HL-60 (cell line): ENCODE measurements around the gene MAPK8IP2.

Experiments
- POLR2AphosphoS5 ChIP-seq: IDR thresholded peaks from 2 replicates; pipeline ENCODE4 v1.6.1; 2012; ENCODE audit warnings: low read depth
- SPI1 ChIP-seq: IDR thresholded peaks from 2 replicates; pipeline ENCODE4 v1.6.1; 2012; ENCODE audit warnings: low read depth, mild to moderate bottlenecking, borderline replicate concordance
- TF ChIP-seq, protein P1 (sequence below): IDR thresholded peaks from one replicate; pipeline ENCODE4 v1.5.1; 2011; ENCODE audit warnings: low read length, control low read depth, inconsistent platforms; ENCODE audit not compliant: insufficient read depth
- TF ChIP-seq, protein P2 (sequence below): IDR thresholded peaks from 2 replicates; pipeline ENCODE4 v1.6.1; 2012; ENCODE audit warnings: low read depth; ENCODE audit not compliant: insufficient replicate concordance

DNA sequence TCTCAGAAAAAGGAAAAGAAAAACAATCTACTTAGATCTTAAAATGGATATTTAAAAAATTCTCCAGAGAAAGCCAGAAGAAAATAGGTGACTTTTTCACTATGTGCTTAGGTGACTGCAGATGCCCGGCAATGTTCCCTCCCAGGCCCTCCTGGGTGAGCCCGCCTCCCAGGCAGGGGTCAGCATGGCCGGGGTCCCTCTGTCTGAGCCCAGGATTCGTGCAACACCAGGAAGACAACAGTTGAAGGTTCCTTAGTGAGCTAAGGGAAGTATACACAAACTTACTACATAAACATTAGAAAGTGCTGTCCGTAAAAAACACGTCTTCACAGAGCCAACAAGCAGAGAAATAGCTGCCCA lies 11.6 kb downstream of the MAPK8IP2 start:
- TF ChIP-seq, protein P1, sequence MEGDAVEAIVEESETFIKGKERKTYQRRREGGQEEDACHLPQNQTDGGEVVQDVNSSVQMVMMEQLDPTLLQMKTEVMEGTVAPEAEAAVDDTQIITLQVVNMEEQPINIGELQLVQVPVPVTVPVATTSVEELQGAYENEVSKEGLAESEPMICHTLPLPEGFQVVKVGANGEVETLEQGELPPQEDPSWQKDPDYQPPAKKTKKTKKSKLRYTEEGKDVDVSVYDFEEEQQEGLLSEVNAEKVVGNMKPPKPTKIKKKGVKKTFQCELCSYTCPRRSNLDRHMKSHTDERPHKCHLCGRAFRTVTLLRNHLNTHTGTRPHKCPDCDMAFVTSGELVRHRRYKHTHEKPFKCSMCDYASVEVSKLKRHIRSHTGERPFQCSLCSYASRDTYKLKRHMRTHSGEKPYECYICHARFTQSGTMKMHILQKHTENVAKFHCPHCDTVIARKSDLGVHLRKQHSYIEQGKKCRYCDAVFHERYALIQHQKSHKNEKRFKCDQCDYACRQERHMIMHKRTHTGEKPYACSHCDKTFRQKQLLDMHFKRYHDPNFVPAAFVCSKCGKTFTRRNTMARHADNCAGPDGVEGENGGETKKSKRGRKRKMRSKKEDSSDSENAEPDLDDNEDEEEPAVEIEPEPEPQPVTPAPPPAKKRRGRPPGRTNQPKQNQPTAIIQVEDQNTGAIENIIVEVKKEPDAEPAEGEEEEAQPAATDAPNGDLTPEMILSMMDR, result no peak
- no peak for TF ChIP-seq POLR2AphosphoS5
- TF ChIP-seq SPI1, result no peak
- TF ChIP-seq, protein P2, sequence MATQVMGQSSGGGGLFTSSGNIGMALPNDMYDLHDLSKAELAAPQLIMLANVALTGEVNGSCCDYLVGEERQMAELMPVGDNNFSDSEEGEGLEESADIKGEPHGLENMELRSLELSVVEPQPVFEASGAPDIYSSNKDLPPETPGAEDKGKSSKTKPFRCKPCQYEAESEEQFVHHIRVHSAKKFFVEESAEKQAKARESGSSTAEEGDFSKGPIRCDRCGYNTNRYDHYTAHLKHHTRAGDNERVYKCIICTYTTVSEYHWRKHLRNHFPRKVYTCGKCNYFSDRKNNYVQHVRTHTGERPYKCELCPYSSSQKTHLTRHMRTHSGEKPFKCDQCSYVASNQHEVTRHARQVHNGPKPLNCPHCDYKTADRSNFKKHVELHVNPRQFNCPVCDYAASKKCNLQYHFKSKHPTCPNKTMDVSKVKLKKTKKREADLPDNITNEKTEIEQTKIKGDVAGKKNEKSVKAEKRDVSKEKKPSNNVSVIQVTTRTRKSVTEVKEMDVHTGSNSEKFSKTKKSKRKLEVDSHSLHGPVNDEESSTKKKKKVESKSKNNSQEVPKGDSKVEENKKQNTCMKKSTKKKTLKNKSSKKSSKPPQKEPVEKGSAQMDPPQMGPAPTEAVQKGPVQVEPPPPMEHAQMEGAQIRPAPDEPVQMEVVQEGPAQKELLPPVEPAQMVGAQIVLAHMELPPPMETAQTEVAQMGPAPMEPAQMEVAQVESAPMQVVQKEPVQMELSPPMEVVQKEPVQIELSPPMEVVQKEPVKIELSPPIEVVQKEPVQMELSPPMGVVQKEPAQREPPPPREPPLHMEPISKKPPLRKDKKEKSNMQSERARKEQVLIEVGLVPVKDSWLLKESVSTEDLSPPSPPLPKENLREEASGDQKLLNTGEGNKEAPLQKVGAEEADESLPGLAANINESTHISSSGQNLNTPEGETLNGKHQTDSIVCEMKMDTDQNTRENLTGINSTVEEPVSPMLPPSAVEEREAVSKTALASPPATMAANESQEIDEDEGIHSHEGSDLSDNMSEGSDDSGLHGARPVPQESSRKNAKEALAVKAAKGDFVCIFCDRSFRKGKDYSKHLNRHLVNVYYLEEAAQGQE, result no peak
